DOHH2 (cell line): Measurements from ENCODE around the gene KAT8.

ENCODE experiments used
- H3F3A ChIP-seq: fragments of 200-600 bp; sonication (generic), shearing (Covaris generic); 2 replicates; pipeline ENCODE4 v1.6.0; 2016; ENCODE audit warnings: antibody characterized with exemption, mild to moderate bottlenecking; ENCODE audit not compliant: control insufficient read depth, insufficient read depth
- H3K27ac ChIP-seq: fragments of 200-600 bp; sonication (generic); 2 replicates; pipeline ENCODE4 v1.5.1; 2014; ENCODE audit warnings: low read depth, mild to moderate bottlenecking, low read length, moderate library complexity
- H3K27me3 ChIP-seq: fragments of 200-600 bp; sonication (generic); 2 replicates; pipeline ENCODE4 v1.6.1; 2014; ENCODE audit warnings: mild to moderate bottlenecking, low read length, mixed read lengths; ENCODE audit not compliant: control insufficient read depth
- H3K36me3 ChIP-seq: fragments of 200-600 bp; sonication (generic); 2 replicates; pipeline ENCODE4 v1.6.1; 2014; ENCODE audit warnings: mild to moderate bottlenecking, low read length, moderate library complexity, mixed read lengths; ENCODE audit not compliant: control insufficient read depth
- H3K4me1 ChIP-seq: fragments of 200-600 bp; sonication (generic); 2 replicates; pipeline ENCODE4 v1.6.1; 2014; ENCODE audit warnings: mild to moderate bottlenecking, low read length, mixed read lengths; ENCODE audit not compliant: control insufficient read depth
- H3K4me2 ChIP-seq: fragments of 200-600 bp; sonication (generic); 2 replicates; pipeline ENCODE4 v1.6.0; 2014; ENCODE audit warnings: mild to moderate bottlenecking, low read length, moderate library complexity
- H3K4me3 ChIP-seq: fragments of 200-600 bp; sonication (generic); 2 replicates; pipeline ENCODE4 v1.5.1; 2014; ENCODE audit warnings: mild to moderate bottlenecking, low read length, mixed read lengths
- H3K79me2 ChIP-seq: fragments of 200-600 bp; sonication (generic); 2 replicates; pipeline ENCODE4 v1.6.1; 2014; ENCODE audit warnings: mild to moderate bottlenecking, low read length, mixed read lengths; ENCODE audit not compliant: control insufficient read depth
- H3K9me2 ChIP-seq: fragments of 200-600 bp; sonication (generic); replicated peaks from 2 replicates; pipeline ENCODE4 v1.6.1; 2014; ENCODE audit warnings: mild to moderate bottlenecking, low read length, mixed read lengths; ENCODE audit not compliant: control insufficient read depth
- H3K9me3 ChIP-seq: fragments of 200-600 bp; sonication (generic); 2 replicates; pipeline ENCODE4 v1.6.1; 2014; ENCODE audit warnings: antibody characterized with exemption, low read length, mixed read lengths; ENCODE audit not compliant: control insufficient read depth, insufficient read depth
- H4K20me1 ChIP-seq: fragments of 200-600 bp; sonication (generic); 2 replicates; pipeline ENCODE4 v1.6.0; 2014; ENCODE audit warnings: low read depth, mild to moderate bottlenecking, antibody characterized with exemption, low read length, moderate library complexity; ENCODE audit not compliant: control insufficient read depth, insufficient read depth
- CTCF ChIP-seq: fragments of 200-600 bp; sonication (generic); IDR thresholded peaks from one replicate; pipeline ENCODE4 v1.5.1; 2014; ENCODE audit warnings: antibody characterized with exemption, mild to moderate bottlenecking, low read depth, low read length; ENCODE audit not compliant: poor library complexity, severe bottlenecking
- EZH2phosphoT487 ChIP-seq: fragments of 200-600 bp; sonication (generic); IDR thresholded peaks from 2 replicates; pipeline ENCODE4 v1.6.1; 2017; ENCODE audit warnings: borderline replicate concordance, mild to moderate bottlenecking, antibody characterized with exemption, low read length, moderate library complexity, mixed read lengths

KAT8 gene

DNA sequence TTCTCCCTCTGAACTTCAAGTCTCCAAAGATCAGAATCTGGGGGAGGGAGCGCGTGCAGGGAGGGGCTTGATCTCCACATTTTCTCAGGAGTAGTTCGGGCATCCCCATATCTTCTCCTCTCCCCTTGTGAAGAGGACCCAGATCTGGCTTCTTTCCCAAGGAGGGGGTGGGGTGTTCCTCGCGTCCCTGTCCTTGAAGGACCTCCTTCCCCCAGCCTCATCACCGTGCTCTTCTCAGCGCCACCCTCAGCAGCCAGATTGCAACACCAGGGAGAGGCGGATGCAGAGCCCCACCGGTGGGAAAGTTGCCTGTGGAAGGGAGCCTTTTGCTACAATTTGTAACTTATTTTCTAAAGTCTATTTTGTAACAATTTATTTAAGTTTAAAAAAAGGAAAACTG lies 34.4 kb upstream of the KAT8 start:
- no peaks in the 10 kb centered on the region for H3K27me3 ChIP-seq
- no peak overlapping the region for H3K4me2 ChIP-seq
- peaks cover 69% of the 10 kb centered on the region for H3K36me3 ChIP-seq
- no peak overlapping the region for H3K4me3 ChIP-seq
- H3K9me3 ChIP-seq: no peaks in the 10 kb centered on the region
- no peaks in the 10 kb centered on the region for H3F3A ChIP-seq
- H3K27ac ChIP-seq: no peak overlapping the region
- peaks cover 32% of the 10 kb centered on the region for H3K79me2 ChIP-seq
- H4K20me1 ChIP-seq: 0 out of 2 replicates have a peak, but pooled peaks cover 4% of the 10 kb centered on the region
- no peak for TF ChIP-seq CTCF
- no peak for TF ChIP-seq EZH2phosphoT487
- no peaks in the 10 kb centered on the region for H3K9me2 ChIP-seq
- H3K4me1 ChIP-seq: peaks cover 3% of the 10 kb centered on the region; the same call in 1 of the 2 replicates

- Histone ChIP-seq H3K79me2 (peaks cover 27% of the 10 kb centered on the region), H3K27me3 (no peaks in the 10 kb centered on the region), H3K4me2 (no peak overlapping the region), H3K9me2 (no peaks in the 10 kb centered on the region), H3K4me1 (peaks cover 3% of the 10 kb centered on the region; the same call in 1 of the 2 replicates), H3K9me3 (no peaks in the 10 kb centered on the region), H3F3A (no peaks in the 10 kb centered on the region), H4K20me1 (0 out of 2 replicates have a peak, but pooled peaks cover 4% of the 10 kb centered on the region), H3K4me3 (no peak overlapping the region), H3K36me3 (peaks cover 65% of the 10 kb centered on the region), H3K27ac (no peak overlapping the region)
- no peak for TF ChIP-seq EZH2phosphoT487
- no peak for TF ChIP-seq CTCF
These were observed 33.9 kb upstream of the KAT8 start for GRCh38 chr16:31083556-31083955.

DNA sequence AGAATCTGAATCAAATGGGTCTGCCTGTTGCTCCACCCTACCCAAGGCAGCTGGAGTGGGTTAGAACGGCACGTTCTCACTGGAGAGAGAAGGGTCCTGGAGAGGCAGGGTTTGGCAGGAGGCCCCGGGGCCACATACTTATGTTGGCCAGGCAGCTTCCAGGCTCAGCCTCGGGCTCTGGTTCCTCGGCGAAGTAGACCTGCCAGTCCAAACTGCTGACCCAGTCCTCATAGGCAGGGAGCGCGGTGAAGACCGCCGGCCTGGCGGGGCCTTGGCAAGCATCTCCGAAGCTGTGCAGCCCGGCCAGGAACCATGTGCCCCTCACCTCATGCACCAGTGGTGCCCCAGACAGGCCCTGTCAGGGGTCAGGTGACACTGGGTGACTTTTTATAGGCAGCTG lies 33.5 kb upstream of the KAT8 start:
- Histone ChIP-seq H3K4me1 (peaks cover 3% of the 10 kb centered on the region; the same call in 1 of the 2 replicates), H3K27ac (no peak overlapping the region), H3K36me3 (peaks cover 64% of the 10 kb centered on the region), H3K9me3 (no peaks in the 10 kb centered on the region), H3F3A (no peaks in the 10 kb centered on the region), H3K27me3 (no peaks in the 10 kb centered on the region), H4K20me1 (0 out of 2 replicates have a peak, but pooled peaks cover 4% of the 10 kb centered on the region), H3K4me2 (no peak overlapping the region), H3K79me2 (peaks cover 23% of the 10 kb centered on the region), H3K4me3 (no peak overlapping the region), H3K9me2 (no peaks in the 10 kb centered on the region)
- TF ChIP-seq EZH2phosphoT487 (no peak), CTCF (no peak)
